Stimulated activated CD4-positive, alpha-beta T cell treated with anti-CD3 and anti-CD28 coated beads, Interleukin-15, amount 100 ng/mL, for 24 hours (primary cell): Measurements from ENCODE around the gene INSYN2B.
"Not testable (repeated sequence)": the region's sequence is repeated elsewhere in the genome, so short reads cannot be mapped to it uniquely, and the experiment has no call there.

Source experiments
- DNase-seq: peaks from one replicate; pipeline ENCODE4 v3.0.0-alpha.2; 2020

The INSYN2B gene

DNA sequence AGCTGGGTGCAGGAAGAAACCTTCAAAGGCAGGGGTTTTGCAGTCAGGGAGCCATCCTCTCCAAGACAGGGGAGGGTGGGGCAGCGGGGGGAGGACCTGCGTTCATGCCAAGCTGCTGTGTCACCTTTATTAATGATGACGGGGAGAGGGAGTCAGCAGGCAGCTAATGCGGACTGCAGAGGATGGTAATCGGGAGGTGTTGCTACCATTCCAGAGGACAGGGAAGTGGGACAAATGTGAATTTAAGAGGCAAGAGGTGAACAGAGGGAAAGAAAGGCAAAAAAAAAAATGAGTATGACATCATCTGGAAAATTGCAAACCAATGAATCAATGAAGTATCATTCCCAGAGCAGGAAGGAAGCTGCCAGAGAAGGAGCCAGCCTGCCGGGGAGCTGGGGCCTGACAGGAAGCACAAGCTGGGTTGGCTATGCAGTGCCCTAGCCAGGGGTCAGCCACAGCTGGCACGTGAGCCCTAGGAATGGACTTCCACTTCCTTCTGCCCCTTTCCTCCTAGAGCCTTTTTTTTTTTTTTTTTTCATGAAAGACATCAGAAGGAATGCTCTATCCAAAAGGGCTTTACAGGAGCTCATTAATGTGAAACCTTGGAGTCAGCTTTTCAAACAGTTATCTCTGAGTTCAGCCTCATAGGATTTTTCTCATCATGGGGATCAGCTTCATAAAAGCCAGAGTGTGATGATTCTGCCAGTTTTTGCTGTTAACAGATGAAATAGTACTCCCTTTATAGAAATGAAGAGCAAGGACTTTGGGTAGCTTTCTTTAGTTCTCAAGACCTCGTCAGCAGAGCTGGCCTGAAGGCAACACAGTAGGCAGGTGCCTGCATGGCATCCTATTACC lies 9.2 kb downstream of the INSYN2B start:
- DNase-seq, result no peak

GRCh38 chr5:169970339-169970738 lies 10.0 kb downstream of the INSYN2B start:
- no peak for DNase-seq

GRCh38 chr5:169964246-169964645 lies 16.0 kb downstream of the INSYN2B start:
- no peak for DNase-seq

GRCh38 chr5:169960659-169961058 lies 19.6 kb downstream of the INSYN2B start:
- no peak for DNase-seq

DNA sequence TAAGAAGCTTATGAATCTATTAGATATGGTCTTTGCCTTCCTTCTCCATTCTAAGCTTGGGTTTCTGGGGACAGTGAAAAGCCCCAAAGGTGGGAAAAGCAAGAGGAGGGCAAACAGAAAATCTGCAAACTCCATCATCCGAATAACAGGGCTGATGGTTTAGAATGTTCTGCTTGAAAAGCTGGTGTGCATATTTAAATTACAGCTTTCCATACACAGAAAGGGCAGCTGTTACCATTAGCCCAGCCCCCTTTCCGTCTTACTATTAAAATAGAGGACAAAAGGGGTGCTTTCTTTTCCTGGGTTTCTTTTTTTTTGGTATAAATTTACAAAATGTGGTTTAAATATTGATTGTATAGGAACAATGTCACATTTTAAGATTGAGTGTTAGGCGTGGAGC lies 22.0 kb downstream of the INSYN2B start:
- DNase-seq, result no peak

DNA sequence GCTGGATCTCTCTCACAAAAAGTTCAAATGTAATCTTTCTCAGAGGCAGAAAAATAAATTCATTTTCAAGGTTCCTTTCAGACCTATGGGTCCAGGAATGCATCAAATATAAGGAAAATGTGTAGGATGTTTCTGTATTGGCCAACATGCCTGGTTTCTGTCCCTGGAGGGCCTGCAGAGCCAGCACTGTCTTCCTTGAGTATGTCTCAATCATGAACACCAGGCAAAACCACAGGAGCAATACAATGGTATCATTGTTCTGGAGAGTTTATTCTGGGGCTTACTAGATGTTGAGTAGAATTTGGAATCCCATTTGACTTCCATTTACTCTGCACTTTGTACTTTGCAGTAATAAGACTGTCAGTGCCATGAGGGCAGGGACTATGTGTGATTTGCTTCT lies 23.5 kb downstream of the INSYN2B start:
- no peak for DNase-seq

DNA sequence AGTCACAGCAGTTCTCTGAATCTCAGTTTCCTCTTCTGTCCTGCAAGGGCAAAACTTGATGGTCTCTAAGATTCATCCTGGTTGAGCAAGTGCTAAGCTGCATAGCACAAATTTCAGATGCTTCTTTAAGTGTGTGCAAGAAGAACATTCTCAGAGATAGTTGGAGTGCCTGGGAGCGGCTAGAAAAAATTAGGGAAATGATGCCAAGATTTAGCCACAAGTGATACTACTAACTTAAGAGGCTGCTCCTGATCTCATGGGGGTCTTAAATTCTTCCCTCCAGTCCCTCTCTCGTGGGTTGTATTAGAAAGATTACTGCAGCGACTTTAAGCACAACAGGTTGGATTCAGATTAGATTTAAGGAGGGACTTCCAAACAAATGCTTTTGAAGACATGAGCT lies 24.2 kb downstream of the INSYN2B start:
- DNase-seq, result no peak

GRCh38 chr5:169954786-169955185 lies 25.5 kb downstream of the INSYN2B start:
- no peak for DNase-seq

GRCh38 chr5:169953196-169953595 lies 27.1 kb downstream of the INSYN2B start:
- not testable (repeated sequence) for DNase-seq

- no peak for DNase-seq
Measured at GRCh38 chr5:169950333-169950732, 30.0 kb downstream of the INSYN2B start.

DNA sequence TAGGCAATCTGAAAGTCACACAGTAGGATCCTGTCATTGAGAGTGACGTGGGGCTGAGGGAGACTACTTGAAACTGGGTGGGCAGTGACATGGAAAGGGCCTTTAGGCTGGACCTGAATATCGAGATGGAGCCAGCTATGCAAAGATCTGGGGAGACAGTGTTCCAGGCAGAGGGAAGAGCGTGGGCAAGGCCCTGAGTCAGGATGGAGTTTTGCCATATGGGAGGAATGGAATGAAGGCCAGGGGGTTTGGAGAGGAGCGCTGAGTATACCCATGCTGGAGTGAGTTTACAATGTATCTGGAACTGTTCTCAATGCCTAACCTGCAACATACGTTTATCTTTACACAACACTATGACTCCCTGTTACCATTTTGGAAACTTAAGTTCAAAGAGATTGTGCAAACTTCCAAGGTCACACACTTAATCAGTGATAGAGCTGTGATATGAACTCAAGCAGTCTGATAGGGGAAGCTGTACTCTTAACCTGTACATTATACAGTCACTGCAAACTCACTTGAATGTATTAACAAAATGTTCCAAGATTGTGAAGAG lies 33.5 kb downstream of the INSYN2B start:
- DNase-seq, result no peak

DNA sequence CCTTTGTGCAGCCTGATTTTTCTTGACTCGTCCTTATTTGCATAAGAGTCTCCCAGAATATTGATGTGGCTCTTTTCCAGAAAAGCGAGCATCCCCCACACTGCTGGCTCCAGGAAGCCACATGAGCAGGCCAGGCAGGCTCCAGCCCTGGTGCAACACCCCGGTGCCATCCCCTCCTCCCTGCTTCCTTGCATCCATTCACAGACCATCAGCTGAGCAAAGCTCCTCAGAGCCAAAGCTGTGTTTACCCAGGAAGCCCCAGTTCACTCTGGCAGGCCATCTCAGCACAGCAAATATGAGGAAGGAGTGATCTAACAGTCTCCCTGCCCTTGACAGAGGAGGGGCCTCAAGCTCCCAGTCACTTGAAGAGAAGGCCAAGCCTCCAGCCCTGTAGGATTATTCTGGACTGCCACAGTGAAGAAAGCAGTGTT lies 34.4 kb downstream of the INSYN2B start:
- DNase-seq, result no peak

GRCh38 chr5:169944922-169945680 lies 35.2 kb downstream of the INSYN2B start:
- DNase-seq, result no peak

- no peak for DNase-seq
Measured at GRCh38 chr5:169944115-169944514, 36.2 kb downstream of the INSYN2B start.

- no peak for DNase-seq
Measured at GRCh38 chr5:169943026-169943425, 37.3 kb downstream of the INSYN2B start.

- no peak for DNase-seq
Measured at GRCh38 chr5:169942181-169942580, 38.1 kb downstream of the INSYN2B start.

GRCh38 chr5:169941542-169941941 lies 38.8 kb downstream of the INSYN2B start:
- DNase-seq, result no peak

DNA sequence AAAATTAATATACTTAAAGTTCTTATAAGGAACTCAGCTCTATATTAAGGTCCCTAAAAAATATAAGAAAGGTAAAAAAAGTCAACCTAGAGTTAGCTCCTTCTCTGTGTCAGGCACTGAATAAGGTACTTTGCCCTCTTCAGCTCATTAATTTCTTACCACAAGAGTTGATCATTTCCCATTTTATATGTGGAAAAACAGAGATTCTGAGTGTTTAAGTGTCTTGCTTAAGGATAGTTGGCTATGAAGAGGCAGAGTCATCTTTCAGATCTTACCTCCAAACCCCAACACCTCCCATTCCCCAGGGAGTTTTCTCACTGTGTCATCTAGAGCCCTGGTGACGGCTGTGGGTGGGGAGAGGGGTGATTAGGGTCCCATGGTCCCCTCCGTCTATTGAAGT lies 40.6 kb downstream of the INSYN2B start:
- no peak for DNase-seq

DNA sequence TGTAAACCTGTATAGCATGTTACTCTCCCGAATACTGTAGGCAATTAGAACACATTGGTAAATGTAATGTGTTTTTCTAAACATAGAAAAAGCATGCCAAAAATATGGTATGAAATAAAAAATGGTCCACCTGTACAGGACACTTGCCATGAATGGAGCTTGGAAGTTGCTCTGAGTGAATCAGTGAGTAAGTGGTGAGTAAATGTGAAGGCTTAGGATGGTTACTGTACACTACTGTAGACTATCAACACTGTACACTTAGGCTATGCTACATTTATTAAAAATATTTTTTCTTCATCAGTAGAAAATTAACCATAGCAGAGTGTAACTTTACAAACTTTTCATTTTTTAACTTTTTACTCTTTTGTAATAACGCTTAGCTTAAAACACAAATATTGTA lies 41.9 kb downstream of the INSYN2B start:
- DNase-seq, result no peak

DNA sequence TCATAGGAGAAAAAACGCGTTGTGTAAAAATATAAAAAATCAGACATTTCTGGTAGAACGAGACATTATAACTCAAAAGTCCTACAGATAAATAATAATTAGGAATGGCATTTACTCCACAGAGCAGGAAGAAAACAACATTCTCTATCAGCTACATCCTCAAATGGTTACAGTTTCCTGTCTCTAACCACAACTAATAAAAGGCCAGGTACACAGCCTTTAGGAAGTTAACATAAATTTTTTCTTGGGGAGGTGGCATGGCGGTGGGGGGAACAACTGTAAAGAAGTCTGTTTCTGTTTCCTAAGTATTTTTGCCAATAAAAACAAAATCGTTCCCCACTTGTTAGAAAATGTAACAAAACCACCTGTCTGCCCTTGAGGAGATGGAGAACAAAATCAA lies 44.5 kb downstream of the INSYN2B start:
- DNase-seq, result no peak

- no peak for DNase-seq
Measured at GRCh38 chr5:169934990-169935389, 45.3 kb downstream of the INSYN2B start.

DNA sequence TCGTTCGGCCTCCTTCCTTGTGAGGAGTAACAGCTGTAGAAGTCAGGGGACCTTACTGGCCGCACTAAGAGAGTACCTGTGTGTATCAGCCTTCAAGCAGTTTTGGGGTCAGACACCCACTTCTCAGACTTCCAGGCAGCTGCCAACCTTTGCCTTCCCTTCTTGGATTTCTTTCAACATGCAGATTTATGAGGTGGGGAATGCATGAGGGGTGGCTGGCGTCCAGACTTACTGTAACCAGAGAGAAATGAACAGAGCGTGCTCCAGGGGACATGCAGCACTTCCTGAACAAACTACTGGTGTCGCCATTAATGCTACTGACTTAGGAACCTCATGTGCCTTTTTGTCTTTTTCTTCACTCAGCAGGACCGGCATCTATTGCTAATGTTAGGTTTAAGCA lies 46.7 kb downstream of the INSYN2B start:
- no peak for DNase-seq

GRCh38 chr5:169933127-169933526 lies 47.2 kb downstream of the INSYN2B start:
- DNase-seq, result no peak

DNA sequence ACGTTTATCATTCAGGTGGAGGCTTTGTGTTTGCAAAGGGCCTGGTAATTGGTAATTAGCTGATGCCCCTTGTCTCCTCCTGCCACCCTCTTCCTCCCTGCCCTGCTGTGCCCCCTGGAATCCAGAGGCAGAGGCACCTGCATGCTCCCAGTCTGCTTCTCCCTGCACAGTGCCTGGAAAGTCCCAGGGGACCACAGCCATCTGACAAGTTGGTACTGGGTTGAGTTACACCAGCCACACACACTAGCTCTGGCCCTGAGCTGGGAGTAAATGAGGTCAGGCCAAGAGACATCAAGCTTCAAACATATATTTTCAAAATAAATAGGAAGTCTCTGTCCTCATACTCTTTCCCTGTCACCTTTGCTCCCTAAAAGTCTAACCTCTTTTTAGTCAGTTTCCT lies 56.3 kb downstream of the INSYN2B start:
- DNase-seq, result no peak
